DND-41 (cell line): ENCODE results near the gene TMEM69.

ENCODE experiments used
- ATAC-seq: fragments of 200-7000 bp; cut with Tn5 transposase; 3 replicates; pipeline ENCODE4 v1.9.1; 2021; ENCODE audit warnings: low read depth; ENCODE audit not compliant: insufficient read depth
- DNase-seq: peaks from one replicate; pipeline ENCODE4 v3.0.0-alpha.2; 2020
- H2AFZ ChIP-seq: 2 replicates; pipeline ENCODE4 v1.6.0; 2012; ENCODE audit warnings: low read depth, low read length
- H3K27ac ChIP-seq: 2 replicates; pipeline ENCODE4 v1.5.1; 2012; ENCODE audit warnings: low read length, inconsistent platforms
- H3K27me3 ChIP-seq: fragments of 200-600 bp; sonication (generic); 2 replicates; pipeline ENCODE4 v1.6.0; 2012; ENCODE audit warnings: low read length, mild to moderate bottlenecking, inconsistent platforms; ENCODE audit not compliant: insufficient read depth, poor library complexity
- H3K36me3 ChIP-seq: 2 replicates; pipeline ENCODE4 v1.5.1; 2012; ENCODE audit warnings: low read length, inconsistent platforms; ENCODE audit not compliant: insufficient read depth
- H3K4me1 ChIP-seq: 2 replicates; pipeline ENCODE4 v1.5.1; 2012; ENCODE audit warnings: mild to moderate bottlenecking, low read length; ENCODE audit not compliant: insufficient read depth
- H3K4me2 ChIP-seq: 2 replicates; pipeline ENCODE4 v1.6.0; 2012; ENCODE audit warnings: mild to moderate bottlenecking, moderate library complexity, low read length, inconsistent platforms; ENCODE audit not compliant: insufficient read depth
- H3K4me3 ChIP-seq, 2 experiments: fragments of 200-600 bp in 1 of 2; shearing (Covaris generic) in 1 of 2; 2 replicates each; pipeline ENCODE4 v1.5.1; 2012 to 2016; ENCODE audit warnings: inconsistent platforms in 2 of 2, low read length in 2 of 2, mild to moderate bottlenecking in 2 of 2, low read depth in 1 of 2, moderate library complexity in 1 of 2
- H3K79me2 ChIP-seq: 2 replicates; pipeline ENCODE4 v1.6.0; 2012; ENCODE audit warnings: low read length, inconsistent platforms; ENCODE audit not compliant: insufficient read depth
- H3K9ac ChIP-seq: 2 replicates; pipeline ENCODE4 v1.6.0; 2012; ENCODE audit warnings: low read depth, mild to moderate bottlenecking, inconsistent platforms, low read length, moderate library complexity
- H3K9me3 ChIP-seq: 2 replicates; pipeline ENCODE4 v1.5.1; 2012; ENCODE audit warnings: low read length, moderate library complexity, mild to moderate bottlenecking, inconsistent platforms; ENCODE audit not compliant: insufficient read depth, severe bottlenecking
- H4K20me1 ChIP-seq: 2 replicates; pipeline ENCODE4 v1.6.0; 2012; ENCODE audit warnings: low read length; ENCODE audit not compliant: insufficient read depth
- EZH2 ChIP-seq: IDR thresholded peaks from 3 replicates; pipeline ENCODE4 v1.6.1; 2012; ENCODE audit warnings: borderline replicate concordance, low read depth, mild to moderate bottlenecking, moderate library complexity, low read length, inconsistent platforms; ENCODE audit not compliant: severe bottlenecking
- TF ChIP-seq, protein P1 (sequence below): IDR thresholded peaks from 2 replicates; pipeline ENCODE4 v1.5.1; 2012; ENCODE audit warnings: borderline replicate concordance, low read length, moderate library complexity, mild to moderate bottlenecking; ENCODE audit not compliant: poor library complexity, severe bottlenecking; ENCODE audit errors: extremely low read depth

The TMEM69 gene

DNA sequence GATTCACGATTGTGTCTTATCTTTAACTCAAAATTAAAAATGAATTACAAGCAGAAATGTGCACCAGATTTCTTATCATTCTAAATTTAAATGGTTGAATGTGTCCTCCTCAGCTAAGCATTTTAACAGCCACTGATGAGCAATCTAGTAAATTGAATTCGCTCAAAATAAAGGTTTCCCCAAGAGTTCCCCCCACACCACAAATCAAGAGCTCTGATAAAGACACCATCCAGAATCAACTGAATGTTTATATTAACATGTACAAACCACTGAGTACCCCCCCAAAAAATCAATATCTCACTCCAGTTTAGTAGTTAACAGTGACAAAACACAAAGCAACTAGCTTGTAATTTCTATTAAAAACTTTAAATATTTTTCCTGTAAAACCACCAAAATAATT is 3.6 kb upstream of the TMEM69 start:
- Histone ChIP-seq H3K27ac (no peak overlapping the region), H3K27me3 (no peaks in the 10 kb centered on the region), H3K4me2 (peak overlapping the region; percentile 73), H3K9ac (peak overlapping the region; percentile 98), H3K9me3 (no peaks in the 10 kb centered on the region), H3K36me3 (peaks cover 2% of the 10 kb centered on the region), H2AFZ (no peak overlapping the region), H3K79me2 (peaks cover 91% of the 10 kb centered on the region), H4K20me1 (peaks cover 25% of the 10 kb centered on the region), H3K4me3 (peak overlapping the region; percentile 66 to 81), H3K4me1 (peaks cover 42% of the 10 kb centered on the region)
- ATAC-seq: no peak
- no peak for DNase-seq
- TF ChIP-seq EZH2: no peak
- TF ChIP-seq, protein P1, sequence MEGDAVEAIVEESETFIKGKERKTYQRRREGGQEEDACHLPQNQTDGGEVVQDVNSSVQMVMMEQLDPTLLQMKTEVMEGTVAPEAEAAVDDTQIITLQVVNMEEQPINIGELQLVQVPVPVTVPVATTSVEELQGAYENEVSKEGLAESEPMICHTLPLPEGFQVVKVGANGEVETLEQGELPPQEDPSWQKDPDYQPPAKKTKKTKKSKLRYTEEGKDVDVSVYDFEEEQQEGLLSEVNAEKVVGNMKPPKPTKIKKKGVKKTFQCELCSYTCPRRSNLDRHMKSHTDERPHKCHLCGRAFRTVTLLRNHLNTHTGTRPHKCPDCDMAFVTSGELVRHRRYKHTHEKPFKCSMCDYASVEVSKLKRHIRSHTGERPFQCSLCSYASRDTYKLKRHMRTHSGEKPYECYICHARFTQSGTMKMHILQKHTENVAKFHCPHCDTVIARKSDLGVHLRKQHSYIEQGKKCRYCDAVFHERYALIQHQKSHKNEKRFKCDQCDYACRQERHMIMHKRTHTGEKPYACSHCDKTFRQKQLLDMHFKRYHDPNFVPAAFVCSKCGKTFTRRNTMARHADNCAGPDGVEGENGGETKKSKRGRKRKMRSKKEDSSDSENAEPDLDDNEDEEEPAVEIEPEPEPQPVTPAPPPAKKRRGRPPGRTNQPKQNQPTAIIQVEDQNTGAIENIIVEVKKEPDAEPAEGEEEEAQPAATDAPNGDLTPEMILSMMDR: no peak

DNA sequence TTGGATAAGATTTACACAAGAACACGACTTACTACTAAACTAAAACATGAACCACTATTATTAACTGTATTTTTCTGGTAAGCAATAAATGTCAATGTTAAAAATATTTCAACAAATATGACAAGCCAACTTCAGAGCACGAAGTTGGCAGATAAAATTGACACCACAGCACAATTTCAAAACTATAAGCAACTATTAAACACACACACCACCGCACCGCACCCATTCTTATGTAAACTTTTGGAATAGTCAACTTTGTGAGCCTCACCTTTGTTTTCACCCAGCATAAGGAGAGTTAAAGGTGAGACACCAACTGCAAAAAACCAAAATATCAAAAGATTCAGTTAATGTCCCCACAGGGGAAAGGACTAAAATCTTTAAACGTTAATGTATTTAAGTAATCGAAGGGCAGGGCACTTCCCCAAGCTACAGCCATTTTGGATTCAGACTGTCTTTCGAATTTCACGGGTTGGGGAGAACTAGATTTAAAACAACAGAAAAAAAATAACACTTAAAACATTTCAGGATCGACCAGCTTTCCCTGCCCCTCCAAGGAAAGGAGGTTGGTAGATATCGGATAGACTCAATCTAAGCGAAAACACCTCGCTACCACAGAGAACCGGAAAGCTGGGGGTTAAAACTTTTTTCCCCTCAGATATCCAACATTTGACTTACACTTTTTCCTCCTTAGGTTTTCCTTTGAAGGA is 2.5 kb upstream of the TMEM69 start:
- H3K4me1 ChIP-seq: peaks cover 49% of the 10 kb centered on the region

DNA sequence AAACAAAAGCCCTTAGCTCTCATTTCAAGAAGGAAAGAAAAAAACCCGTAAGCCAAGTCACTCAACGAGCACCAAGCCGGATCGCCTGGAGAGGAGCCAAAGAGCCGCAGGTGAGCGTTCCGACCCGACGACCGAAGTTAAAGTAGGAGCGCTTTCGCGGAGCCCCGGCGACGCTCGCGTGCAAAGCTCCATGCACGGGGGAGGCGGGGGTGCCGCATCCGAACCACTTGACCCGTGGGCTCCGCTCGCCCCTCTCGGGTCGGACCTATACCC is 2.0 kb upstream of the TMEM69 start:
- DNase-seq (peak; percentile 65), ATAC-seq (peak; percentile 3; the same call in 1 of the 3 replicates)
- Histone ChIP-seq H3K36me3 (peaks cover 11% of the 10 kb centered on the region), H3K9me3 (no peaks in the 10 kb centered on the region), H3K9ac (peak overlapping the region; percentile 98), H3K27me3 (no peaks in the 10 kb centered on the region), H3K4me1 (peaks cover 49% of the 10 kb centered on the region), H3K79me2 (peaks cover 91% of the 10 kb centered on the region), H3K27ac (peak overlapping the region; percentile 85), H3K4me2 (peak overlapping the region; percentile 73), H2AFZ (peak overlapping the region; percentile 86), H4K20me1 (peaks cover 18% of the 10 kb centered on the region; the same call in 1 of the 2 replicates), H3K4me3 (peak overlapping the region; percentile 66 to 81)
- TF ChIP-seq EZH2: no peak
- TF ChIP-seq, protein P1: peak; percentile 26

More for the DNA sequence above, 2.5 kb upstream of the TMEM69 start:
- Histone ChIP-seq H3K4me2 (peak overlapping the region; percentile 73), H3K9me3 (no peaks in the 10 kb centered on the region), H3K27me3 (no peaks in the 10 kb centered on the region), H3K27ac (peak overlapping the region; percentile 85), H4K20me1 (peaks cover 21% of the 10 kb centered on the region; the same call in 1 of the 2 replicates), H3K36me3 (peaks cover 6% of the 10 kb centered on the region), H3K4me3 (peak overlapping the region; percentile 66 to 81), H2AFZ (peak overlapping the region; percentile 86), H3K9ac (peak overlapping the region; percentile 98), H3K79me2 (peaks cover 91% of the 10 kb centered on the region)
- no peak for DNase-seq
- no peak for ATAC-seq
- no peak for TF ChIP-seq EZH2
- TF ChIP-seq, protein P1: no peak
